RPMI8226 (cell line): ENCODE measurements around the gene CA5B.
"Not testable (repeated sequence)": the region's sequence is repeated elsewhere in the genome, so short reads cannot be mapped to it uniquely, and the experiment has no call there.

Experiments used
- DNase-seq: peaks from one replicate; pipeline ENCODE4 v3.0.0-alpha.2; 2015

Gene CA5B, protein sequence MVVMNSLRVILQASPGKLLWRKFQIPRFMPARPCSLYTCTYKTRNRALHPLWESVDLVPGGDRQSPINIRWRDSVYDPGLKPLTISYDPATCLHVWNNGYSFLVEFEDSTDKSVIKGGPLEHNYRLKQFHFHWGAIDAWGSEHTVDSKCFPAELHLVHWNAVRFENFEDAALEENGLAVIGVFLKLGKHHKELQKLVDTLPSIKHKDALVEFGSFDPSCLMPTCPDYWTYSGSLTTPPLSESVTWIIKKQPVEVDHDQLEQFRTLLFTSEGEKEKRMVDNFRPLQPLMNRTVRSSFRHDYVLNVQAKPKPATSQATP

DNA sequence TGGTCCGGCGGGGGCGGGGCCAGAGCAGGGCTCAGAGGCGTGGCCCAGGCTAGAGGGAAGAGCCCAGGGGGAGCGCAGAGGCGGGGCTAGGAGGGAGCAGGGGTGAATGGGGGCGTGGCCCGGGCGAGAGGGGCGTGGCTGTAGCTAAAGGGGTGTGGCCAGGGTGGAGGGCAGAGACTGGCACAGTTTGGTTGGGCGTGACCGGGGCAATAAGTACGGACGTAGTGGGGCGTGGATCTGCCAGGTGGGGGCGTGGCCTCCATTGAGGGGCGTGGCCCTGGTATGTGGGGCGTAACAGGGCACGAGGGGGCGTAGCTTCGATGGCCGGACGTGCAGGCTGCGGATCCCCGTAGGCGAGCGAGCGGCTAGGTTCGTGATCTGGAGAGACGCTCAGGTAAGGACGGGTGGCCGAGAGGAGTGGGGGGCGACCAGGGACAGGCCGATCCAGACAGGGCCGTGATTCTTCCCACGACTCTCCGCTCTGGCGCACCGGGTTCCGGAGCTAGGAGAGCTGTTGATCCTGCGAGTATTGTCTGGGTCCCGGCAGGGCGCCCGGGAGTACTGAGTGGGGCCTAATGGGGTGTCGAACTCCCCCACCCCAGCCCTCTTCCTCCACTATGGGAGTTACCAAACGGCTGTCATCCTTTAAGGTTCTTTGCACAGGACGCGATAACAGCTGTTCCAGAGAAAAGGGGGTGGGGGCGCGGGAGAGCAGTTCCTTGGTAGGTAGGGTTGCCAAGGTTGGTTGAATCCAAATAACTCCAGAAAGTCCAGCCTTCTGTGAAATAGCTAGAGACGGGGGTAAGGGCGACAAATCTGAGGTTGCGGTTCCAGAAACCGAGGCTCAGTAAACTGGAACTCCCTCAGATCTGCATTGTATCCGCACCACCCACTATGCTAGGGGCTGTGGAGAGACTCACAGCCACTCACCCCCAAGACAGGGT, at the start of gene CA5B:
TSS of gene CA5B (plus strand) at position 312 of the 944 bp plus-strand sequence. CDS start 11,754 bp downstream, outside the sequence.
- peak; percentile 92 for DNase-seq

DNA sequence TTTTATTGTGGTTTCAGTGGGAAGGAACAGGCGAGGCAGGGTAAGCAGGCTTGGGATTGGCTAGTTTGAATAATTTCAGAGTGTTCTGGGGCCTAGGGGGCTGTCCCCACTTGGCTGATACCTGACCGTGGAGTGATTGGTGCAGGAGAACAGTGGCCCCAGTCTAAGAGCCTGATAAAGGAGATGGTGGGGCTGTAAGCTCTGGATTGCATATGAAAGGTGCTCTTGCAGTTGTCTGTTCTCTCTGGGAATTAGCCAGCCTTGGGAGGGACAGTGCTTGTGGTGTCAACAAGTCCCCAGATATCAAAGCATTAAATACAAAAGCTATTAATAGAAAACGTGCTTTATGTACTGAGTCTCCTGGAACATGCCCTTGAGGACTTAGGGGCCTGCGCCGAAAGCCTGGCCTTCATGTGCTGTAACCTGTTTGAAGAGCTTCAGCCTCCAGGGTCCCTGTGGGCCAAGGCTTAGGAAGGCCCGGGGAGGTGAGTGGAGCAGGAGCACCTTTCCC, 43.1 kb upstream of the CA5B start:
- DNase-seq, result no peak

DNA sequence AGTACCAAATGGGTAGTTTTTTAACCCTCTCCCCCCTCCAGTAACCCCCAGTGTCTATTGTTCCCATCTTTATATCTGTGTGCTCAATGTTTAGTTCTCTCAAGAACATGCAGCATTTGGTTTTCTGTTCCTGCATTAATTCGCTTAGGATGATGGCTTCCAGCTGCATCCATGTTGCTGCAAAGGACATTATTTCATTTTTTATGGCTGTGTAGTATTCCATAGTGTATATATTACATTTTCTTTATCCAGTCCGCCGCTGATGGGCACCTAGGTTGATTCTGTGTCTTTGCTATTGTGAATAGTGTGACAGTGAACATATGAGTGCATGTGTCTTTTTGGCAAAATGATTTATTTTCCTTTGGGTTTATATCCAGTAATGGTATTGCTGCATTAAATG, 41.6 kb upstream of the CA5B start:
- no peak for DNase-seq

DNA sequence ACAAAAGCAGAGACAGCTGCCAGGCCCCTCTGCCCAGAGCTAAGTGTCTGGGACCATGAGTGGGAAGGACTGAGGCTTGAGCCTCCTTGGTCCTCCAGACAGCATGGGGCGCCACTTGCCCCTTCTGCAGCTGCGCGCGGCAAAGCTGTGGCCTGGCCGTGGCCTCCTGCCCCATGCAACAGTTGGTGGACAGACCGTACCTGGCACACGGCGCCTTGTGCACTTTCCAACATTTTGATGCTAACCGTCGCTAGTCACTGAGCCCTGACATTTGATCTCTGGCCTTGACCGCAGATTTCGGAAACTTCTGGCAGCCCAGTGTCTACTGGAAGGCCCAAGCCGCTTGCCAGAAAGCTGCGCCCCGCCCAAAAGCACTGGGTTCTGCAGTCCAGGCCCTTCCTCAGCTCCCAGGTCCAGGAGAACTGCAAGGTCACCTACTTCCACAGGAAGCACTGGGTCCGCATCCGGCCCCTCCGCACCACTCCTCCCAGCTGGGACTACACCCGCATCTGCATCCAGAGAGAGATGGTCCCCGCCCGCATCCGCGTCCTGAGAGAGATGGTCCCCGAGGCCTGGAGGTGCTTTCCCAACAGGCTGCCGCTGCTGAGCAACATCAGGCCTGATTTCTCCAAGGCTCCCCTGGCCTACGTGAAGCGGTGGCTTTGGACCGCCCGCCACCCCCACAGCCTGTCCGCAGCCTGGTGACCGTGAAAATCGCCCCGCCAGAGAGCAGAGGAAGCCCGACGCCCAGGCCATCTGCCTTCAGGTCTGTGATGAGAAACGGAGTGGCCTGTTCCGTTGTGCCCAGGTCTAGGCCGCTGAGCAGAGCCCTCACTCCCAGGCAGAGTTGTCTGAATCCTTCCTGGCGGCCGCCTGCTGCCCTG, 35.3 kb upstream of the CA5B start:
- DNase-seq, result no peak

- not testable (repeated sequence) for DNase-seq
Observed at GRCh38 chrX:15703809-15704208, 34.3 kb upstream of the CA5B start.

GRCh38 chrX:15704273-15704672, 33.8 kb upstream of the CA5B start:
- DNase-seq, result not testable (repeated sequence)

DNA sequence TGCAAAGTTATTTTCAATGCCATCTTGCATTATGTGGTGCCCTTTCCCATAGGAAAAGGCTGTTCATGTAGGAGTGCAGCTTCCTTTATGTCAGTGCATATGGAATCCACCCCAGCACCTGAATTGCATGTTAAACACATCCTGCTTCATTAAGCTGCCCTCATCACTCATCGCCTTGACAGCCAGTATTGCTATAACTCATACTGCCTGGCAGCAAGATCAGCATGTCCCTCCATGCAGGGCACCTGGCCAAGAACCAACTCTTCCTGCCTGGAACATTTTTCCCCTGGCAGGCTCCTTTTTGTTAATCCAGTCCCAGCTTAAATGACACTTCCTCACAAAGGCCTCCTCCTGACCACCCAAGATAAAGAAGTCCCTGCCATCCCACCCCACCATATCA, 23.5 kb upstream of the CA5B start:
- no peak for DNase-seq

DNA sequence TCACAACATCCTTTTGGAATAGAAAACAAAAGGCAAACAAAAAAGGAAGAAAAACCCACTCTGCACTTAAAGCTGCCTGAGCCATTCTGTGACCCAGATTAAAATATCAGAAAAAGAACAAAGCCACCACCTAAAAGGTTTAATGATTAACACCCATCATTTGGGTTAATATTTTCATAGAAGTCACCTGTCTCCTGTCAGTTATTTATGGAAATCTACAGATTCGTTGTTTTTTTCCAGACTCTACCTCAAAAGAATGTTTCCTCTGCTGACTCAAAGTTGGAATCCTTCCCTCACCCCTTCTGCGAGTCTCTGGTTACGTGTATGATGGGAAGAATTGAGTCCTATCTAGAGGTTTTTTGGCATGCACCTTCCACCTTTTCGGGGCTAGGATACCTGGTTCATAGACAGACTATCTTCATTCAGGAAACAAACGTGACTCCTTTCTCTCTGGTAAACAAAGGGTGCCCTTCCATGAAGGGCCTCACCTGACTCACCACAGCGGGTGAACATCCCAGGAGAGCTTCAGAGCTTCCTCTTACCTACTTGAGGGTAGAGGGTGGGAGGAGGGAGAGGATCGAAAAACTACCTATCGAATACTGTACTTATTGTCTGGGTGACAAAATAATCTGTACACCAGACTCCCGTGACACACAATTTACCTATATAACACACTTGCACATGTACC, 19.6 kb upstream of the CA5B start:
- no peak for DNase-seq

DNA sequence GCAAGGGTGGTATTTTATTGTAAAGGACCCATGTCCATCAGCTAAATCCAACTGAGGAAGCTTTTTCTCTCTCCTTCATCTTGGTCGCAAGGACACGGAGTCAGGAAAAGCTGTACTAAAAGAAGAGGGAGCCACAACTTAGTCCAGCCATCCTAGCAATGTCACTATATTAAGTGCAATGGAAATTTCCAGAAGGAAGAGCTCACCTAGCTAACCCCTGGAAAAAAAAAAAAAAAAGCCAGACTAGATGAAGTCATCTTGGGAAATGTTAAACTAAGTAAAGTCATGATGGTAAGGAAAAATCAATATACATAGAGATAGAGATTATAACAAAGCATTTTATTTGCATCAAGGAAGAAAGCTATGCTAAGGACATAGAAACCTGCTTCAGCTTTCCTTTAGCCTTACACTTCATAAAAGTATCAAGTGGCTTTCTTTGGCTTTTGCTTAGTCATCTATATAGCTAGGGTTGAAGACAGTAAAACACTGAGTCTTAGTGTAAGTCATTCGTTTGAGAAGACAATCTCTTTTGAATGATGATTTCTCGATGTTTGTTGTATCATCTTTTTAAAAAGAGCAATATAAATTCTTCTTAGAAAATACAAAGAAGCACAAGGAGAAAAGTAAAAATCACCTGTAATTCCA, 18.6 kb upstream of the CA5B start:
- DNase-seq, result no peak

DNA sequence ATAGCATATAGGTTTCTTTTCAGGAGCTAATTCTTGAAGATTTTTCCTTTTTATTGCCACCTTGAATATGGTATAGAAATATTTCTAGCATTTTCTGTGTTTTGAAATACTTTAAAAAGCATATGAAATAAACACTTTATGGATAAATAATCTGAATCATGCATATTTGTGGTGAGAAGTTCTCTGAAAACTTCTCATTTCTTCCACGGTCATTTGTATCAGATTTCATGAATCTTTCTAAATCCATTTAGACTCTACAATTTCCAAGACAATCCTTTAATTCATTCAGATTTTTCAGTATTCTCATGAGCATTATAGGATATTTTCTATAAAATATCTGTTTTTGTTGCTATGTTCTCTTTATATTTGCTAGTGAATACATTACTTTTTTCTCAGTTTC, 16.2 kb upstream of the CA5B start:
- DNase-seq, result no peak

- DNase-seq, result no peak
Observed at GRCh38 chrX:15723887-15724517, 14.1 kb upstream of the CA5B start.

GRCh38 chrX:15724911-15725310, 13.2 kb upstream of the CA5B start:
- DNase-seq, result no peak

- DNase-seq, result not testable (repeated sequence)
Observed at GRCh38 chrX:15731368-15731767, 6.7 kb upstream of the CA5B start.

DNA sequence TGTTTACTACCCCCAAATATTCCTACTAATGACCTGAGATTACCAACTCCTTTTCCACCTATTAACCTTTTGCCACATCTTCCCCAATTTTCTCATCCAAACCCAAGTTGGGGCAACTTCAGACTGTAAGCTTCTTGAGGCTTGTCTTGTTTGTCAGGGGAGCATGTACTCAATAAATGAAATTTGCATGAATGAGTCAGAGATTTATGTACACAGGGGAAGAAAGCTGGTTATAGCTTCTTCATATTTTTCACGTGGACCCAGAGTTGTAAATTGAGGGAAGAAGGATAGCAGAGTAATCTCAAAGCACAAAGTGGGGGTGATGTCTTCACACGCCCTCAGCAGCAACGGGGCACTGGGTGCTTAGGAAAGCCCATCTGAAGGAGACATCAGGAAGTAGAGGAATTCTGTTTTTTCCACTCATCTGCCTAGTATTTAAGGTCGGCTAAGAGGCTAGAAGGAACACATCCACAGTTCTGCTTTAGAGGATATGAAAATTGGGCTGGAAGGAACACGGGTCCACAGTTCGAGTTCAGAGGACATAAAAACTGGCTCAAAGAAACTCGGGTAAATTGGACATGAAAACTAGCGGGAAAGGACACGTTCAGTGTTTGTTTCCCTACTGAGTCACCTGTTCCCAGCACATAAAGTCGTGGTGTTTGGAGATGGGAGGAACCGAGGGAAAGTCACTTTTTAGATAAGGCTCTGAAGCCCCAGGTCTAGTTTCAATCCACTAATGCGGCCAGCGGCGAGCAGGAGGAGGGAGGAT, 696 bp upstream of the CA5B start:
- DNase-seq, result no peak

DNA sequence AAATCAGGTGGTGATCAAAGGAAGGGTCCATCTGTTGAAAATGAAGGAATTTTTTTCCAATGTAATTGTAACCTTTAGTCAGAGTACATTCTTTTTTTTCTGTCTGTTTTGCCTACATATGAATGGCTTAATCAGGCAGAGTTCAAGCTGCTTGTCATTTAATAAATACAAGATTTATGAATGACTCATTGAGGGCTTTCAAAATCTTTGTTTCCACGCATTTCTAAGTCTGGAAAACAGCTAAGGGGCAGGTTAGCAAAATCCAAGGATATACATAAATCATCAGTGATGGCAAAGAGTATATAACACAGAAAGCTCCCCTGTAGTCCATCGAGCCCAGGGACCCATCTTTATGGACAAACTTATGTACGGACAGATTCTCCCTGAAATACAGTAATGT, 1.8 kb downstream of the CA5B start:
- no peak for DNase-seq

- DNase-seq, result no peak
Observed at GRCh38 chrX:15744181-15744867, 6.3 kb downstream of the CA5B start.

- no peak for DNase-seq
Observed at GRCh38 chrX:15745179-15745578, 7.1 kb downstream of the CA5B start.

DNA sequence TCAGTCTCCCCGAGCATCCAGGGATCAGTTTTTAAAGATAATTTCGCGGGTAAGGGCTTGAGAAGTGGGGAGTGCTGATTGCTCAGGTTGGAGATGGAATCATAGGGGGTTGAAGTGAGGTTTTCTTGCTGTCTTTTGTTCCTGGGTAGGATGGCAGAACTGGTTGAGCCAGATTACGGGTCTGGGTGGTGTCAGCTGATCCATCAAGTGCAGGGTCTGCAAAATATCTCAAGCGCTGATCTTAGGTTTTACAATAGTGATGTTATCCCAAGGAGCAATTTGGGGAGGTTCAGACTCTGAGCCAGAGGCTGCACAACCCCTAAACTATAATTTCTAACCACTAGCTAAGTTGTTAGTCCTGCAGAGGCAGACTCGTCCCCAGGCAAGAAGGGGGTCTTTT, 8.6 kb downstream of the CA5B start:
- DNase-seq, result not testable (repeated sequence)

GRCh38 chrX:15747626-15748173, 9.6 kb downstream of the CA5B start:
- DNase-seq, result no peak
